ENCODE measurements around the gene PTGDS. TPM values are rescaled to one million over a fixed set of nuclear protein-coding genes. Genes with fewer than 3 reads are reported as not detected.
A peak's percentile ranks its signal among the peaks of the same experiment; 100 is the strongest.

The PTGDS gene
- total and polyA plus RNA-seq, 9 of the 15 experiments (the other 6 are each of a cell fraction or from before 2014, with no cell fraction given), result 0.46 to 7.1 (median 2.0) TPM

DNA sequence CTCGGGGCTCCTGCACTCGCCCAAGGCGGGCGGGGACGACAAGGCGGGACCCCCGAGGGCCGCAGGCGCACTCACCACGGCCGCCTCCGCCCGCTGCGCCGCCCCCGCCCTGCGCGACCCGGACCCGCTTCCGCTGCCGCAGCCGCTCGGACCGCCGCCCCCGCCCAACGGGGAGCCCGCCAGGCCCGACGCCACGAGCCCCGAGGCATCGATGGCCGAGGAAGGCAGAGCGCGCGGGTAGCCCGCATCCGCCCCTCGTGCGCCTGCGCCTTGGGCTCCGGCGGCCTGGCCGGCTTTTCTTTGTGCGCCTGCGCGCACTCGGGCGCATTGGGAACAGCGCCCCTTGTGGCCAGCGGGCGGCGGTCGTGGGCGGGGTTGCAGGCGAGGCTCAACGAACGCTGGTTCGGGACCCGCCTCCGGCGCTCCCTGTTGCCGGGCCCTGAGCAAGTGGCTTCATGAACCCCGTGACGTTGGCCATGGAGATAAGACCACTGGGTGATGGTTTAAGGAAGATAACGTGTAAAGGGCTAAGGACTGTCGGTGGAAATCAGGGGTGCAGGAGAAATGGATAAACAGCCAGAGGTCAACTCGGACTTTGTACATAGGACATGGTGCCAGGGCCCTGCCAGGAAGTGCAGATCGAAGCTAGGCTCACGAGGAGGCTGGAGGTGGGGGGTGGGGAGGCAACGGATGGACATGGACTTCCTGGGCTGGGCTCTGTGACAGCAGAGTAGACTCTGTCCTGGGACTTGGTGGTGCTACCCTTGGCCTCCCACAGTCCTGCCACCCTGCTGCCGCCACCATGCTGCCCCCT, 32.6 kb upstream of the PTGDS start, which contains the start of the genes C8G and FBXW5 (continued):
- TF ChIP-seq HDAC3 (IDR thresholded peaks at IDR 0.05; ENCODE audit: borderline replicate concordance, partially characterized antibody) (no peak), IFI16 (CRISPR knock-in tag; IDR thresholded peaks at IDR 0.05) (no peak), CBFB (CRISPR knock-in tag; IDR thresholded peaks at IDR 0.05) (no peak), SMARCB1 (IDR thresholded peaks at IDR 0.05; ENCODE audit: insufficient read length, low read depth) (no peak), ZBTB43 (CRISPR knock-in tag; IDR thresholded peaks at IDR 0.05) (no peak; the same call in 1 of the 2 replicates), POLR3A (IDR thresholded peaks at IDR 0.05; ENCODE audit: borderline replicate concordance, extremely low read depth, insufficient read depth, insufficient read length) (no peak), PPARD (CRISPR knock-in tag; IDR thresholded peaks at IDR 0.05) (no peak), TEAD1 (CRISPR knock-in tag; IDR thresholded peaks at IDR 0.05) (peak; percentile 62 to 82; a peak in 2 of 4 replicates), ARHGAP35 (IDR thresholded peaks at IDR 0.05; ENCODE audit: partially characterized antibody) (no peak), TSC22D4 (tag; IDR thresholded peaks at IDR 0.05) (no peak), ZNF408 (CRISPR knock-in tag; IDR thresholded peaks at IDR 0.05; ENCODE audit: low read depth) (no peak), ESRRA (IDR thresholded peaks at IDR 0.05; ENCODE audit: borderline replicate concordance, low read depth) (peak; percentile 91), CCNT2 (IDR thresholded peaks at IDR 0.05; ENCODE audit: borderline replicate concordance, extremely low read depth, insufficient read length, low read depth, low read length) (peak; percentile 89), ZNF445 (CRISPR knock-in tag; IDR thresholded peaks at IDR 0.05; ENCODE audit: low read depth) (0 out of 2 replicates have a peak, but pooled peaks have one; percentile 65), ZNF124 (CRISPR knock-in tag; IDR thresholded peaks at IDR 0.05) (no peak), FIP1L1 (IDR thresholded peaks at IDR 0.05; ENCODE audit: low read depth, low read length, poor library complexity, severe bottlenecking) (peak; percentile 61)
- TF ChIP-seq, protein P1, sequence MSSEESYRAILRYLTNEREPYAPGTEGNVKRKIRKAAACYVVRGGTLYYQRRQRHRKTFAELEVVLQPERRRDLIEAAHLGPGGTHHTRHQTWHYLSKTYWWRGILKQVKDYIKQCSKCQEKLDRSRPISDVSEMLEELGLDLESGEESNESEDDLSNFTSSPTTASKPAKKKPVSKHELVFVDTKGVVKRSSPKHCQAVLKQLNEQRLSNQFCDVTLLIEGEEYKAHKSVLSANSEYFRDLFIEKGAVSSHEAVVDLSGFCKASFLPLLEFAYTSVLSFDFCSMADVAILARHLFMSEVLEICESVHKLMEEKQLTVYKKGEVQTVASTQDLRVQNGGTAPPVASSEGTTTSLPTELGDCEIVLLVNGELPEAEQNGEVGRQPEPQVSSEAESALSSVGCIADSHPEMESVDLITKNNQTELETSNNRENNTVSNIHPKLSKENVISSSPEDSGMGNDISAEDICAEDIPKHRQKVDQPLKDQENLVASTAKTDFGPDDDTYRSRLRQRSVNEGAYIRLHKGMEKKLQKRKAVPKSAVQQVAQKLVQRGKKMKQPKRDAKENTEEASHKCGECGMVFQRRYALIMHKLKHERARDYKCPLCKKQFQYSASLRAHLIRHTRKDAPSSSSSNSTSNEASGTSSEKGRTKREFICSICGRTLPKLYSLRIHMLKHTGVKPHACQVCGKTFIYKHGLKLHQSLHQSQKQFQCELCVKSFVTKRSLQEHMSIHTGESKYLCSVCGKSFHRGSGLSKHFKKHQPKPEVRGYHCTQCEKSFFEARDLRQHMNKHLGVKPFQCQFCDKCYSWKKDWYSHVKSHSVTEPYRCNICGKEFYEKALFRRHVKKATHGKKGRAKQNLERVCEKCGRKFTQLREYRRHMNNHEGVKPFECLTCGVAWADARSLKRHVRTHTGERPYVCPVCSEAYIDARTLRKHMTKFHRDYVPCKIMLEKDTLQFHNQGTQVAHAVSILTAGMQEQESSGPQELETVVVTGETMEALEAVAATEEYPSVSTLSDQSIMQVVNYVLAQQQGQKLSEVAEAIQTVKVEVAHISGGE (CRISPR knock-in tag; IDR thresholded peaks at IDR 0.05), result peak in 2 of 3 experiments; percentile 14 to 89; a peak in 2 of 6 replicates
- TF ChIP-seq, protein P2, sequence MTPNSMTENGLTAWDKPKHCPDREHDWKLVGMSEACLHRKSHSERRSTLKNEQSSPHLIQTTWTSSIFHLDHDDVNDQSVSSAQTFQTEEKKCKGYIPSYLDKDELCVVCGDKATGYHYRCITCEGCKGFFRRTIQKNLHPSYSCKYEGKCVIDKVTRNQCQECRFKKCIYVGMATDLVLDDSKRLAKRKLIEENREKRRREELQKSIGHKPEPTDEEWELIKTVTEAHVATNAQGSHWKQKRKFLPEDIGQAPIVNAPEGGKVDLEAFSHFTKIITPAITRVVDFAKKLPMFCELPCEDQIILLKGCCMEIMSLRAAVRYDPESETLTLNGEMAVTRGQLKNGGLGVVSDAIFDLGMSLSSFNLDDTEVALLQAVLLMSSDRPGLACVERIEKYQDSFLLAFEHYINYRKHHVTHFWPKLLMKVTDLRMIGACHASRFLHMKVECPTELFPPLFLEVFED (CRISPR knock-in tag; conservative IDR thresholded peaks at IDR 0.05), result peak; percentile 85; the same call in 1 of the 2 replicates
- TF ChIP-seq, protein P3, sequence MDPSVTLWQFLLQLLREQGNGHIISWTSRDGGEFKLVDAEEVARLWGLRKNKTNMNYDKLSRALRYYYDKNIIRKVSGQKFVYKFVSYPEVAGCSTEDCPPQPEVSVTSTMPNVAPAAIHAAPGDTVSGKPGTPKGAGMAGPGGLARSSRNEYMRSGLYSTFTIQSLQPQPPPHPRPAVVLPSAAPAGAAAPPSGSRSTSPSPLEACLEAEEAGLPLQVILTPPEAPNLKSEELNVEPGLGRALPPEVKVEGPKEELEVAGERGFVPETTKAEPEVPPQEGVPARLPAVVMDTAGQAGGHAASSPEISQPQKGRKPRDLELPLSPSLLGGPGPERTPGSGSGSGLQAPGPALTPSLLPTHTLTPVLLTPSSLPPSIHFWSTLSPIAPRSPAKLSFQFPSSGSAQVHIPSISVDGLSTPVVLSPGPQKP (CRISPR knock-in tag; IDR thresholded peaks at IDR 0.05), result no peak
